GM23338 (cell line): ENCODE results near the gene PAQR8. TPM values are rescaled to one million over a fixed set of nuclear protein-coding genes. Genes with fewer than 3 reads are reported as not detected.

Experiments
- ATAC-seq: fragments of 200-7000 bp; cut with Tn5 transposase; 3 replicates; pipeline ENCODE4 v1.9.1; 2020
- DNase-seq: peaks from one replicate; pipeline ENCODE4 v3.0.0-alpha.2; 2015; ENCODE audit warnings: low spot score
- H2AFZ ChIP-seq: fragments of 200-600 bp; sonication (generic); 2 replicates; pipeline ENCODE4 v1.8.0; 2016; ENCODE audit warnings: antibody characterized with exemption, mild to moderate bottlenecking, moderate library complexity
- H3F3A ChIP-seq: fragments of 200-600 bp; sonication (generic); replicated peaks from 2 replicates; pipeline ENCODE4 v1.8.0; 2017; ENCODE audit warnings: antibody characterized with exemption, mixed run types, low read depth
- H3K27ac ChIP-seq: fragments of 200-600 bp; sonication (generic); 2 replicates; pipeline ENCODE4 v1.6.1; 2016; ENCODE audit warnings: low read depth
- H3K27me3 ChIP-seq: fragments of 200-600 bp; sonication (generic); 2 replicates; pipeline ENCODE4 v1.8.0; 2016; ENCODE audit warnings: mild to moderate bottlenecking, mixed run types, moderate library complexity; ENCODE audit not compliant: insufficient read depth
- H3K36me3 ChIP-seq: fragments of 200-600 bp; sonication (generic); 2 replicates; pipeline ENCODE4 v1.8.0; 2016; ENCODE audit warnings: mild to moderate bottlenecking; ENCODE audit not compliant: insufficient read depth
- H3K4me1 ChIP-seq: fragments of 200-600 bp; sonication (generic); 2 replicates; pipeline ENCODE4 v1.8.0; 2016; ENCODE audit warnings: mild to moderate bottlenecking, moderate library complexity; ENCODE audit not compliant: insufficient read depth
- H3K4me2 ChIP-seq: fragments of 200-600 bp; sonication (generic); 2 replicates; pipeline ENCODE4 v1.7.1; 2017; ENCODE audit warnings: mixed run types
- H3K4me3 ChIP-seq: fragments of 200-600 bp; sonication (generic); 2 replicates; pipeline ENCODE4 v1.6.1; 2016; ENCODE audit warnings: mixed run types
- H3K79me2 ChIP-seq: fragments of 200-600 bp; sonication (generic); replicated peaks from 2 replicates; pipeline ENCODE4 v1.8.0; 2017; ENCODE audit warnings: mild to moderate bottlenecking; ENCODE audit not compliant: insufficient read depth
- H3K9me2 ChIP-seq: fragments of 200-600 bp; sonication (generic); 2 replicates; pipeline ENCODE4 v1.8.0; 2017; ENCODE audit not compliant: insufficient read depth
- H4K20me1 ChIP-seq: fragments of 200-600 bp; sonication (generic); replicated peaks from 2 replicates; pipeline ENCODE4 v1.8.0; 2017; ENCODE audit warnings: mild to moderate bottlenecking; ENCODE audit not compliant: insufficient read depth
- H3K27ac Mint-ChIP-seq: 2 replicates; pipeline ENCODE4 v1.8.0; 2020; ENCODE audit warnings: inconsistent platforms, mild to moderate bottlenecking, moderate library complexity, mixed read lengths
- H3K27me3 Mint-ChIP-seq: 3 replicates; pipeline ENCODE4 v1.8.0; 2022; ENCODE audit warnings: low read depth, mild to moderate bottlenecking, moderate library complexity, mixed read lengths, inconsistent platforms; ENCODE audit not compliant: insufficient read depth, poor library complexity
- H3K36me3 Mint-ChIP-seq: 3 replicates; pipeline ENCODE4 v1.8.0; 2021; ENCODE audit warnings: low read depth, mild to moderate bottlenecking, inconsistent platforms, moderate library complexity, mixed read lengths
- H3K4me1 Mint-ChIP-seq: 3 replicates; pipeline ENCODE4 v1.8.0; 2020; ENCODE audit warnings: mild to moderate bottlenecking, inconsistent platforms, mixed read lengths
- H3K4me3 Mint-ChIP-seq: 3 replicates; pipeline ENCODE4 v1.8.0; 2021; ENCODE audit warnings: moderate library complexity, mild to moderate bottlenecking, inconsistent platforms, mixed read lengths
- H3K9me3 Mint-ChIP-seq: 3 replicates; pipeline ENCODE4 v1.8.0; 2020; ENCODE audit warnings: moderate library complexity, mild to moderate bottlenecking, inconsistent platforms, mixed read lengths
- CREB1 ChIP-seq: fragments of 250-450 bp; sonication (Bioruptor Pico); IDR thresholded peaks from 2 replicates; pipeline ENCODE4 v1.5.0; 2020; ENCODE audit warnings: low read depth, mild to moderate bottlenecking, moderate library complexity
- CTCF ChIP-seq, 2 experiments: fragments of 200-600 bp in 1 of 2; sonication (generic) in 1 of 2; conservative IDR thresholded peaks; 2 replicates each; pipeline versions ENCODE4 v1.5.1 to v1.6.1; 2016 to 2017; ENCODE audit warnings: antibody characterized with exemption in 2 of 2, low read depth in 2 of 2, mild to moderate bottlenecking in 2 of 2, moderate library complexity in 1 of 2
- ETS1 ChIP-seq: IDR thresholded peaks from 2 replicates; pipeline ENCODE4 v1.6.1; 2016; ENCODE audit warnings: antibody characterized with exemption
- EZH2 ChIP-seq: fragments of 200-600 bp; sonication (generic); IDR thresholded peaks from one replicate; pipeline ENCODE4 v1.8.0; 2017; ENCODE audit warnings: antibody characterized with exemption, mild to moderate bottlenecking, low read depth; ENCODE audit not compliant: unreplicated experiment
- EZH2phosphoT487 ChIP-seq: fragments of 200-600 bp; sonication (generic); IDR thresholded peaks from one replicate; pipeline ENCODE4 v1.8.1; 2018; ENCODE audit warnings: antibody characterized with exemption; ENCODE audit not compliant: unreplicated experiment
- JUNB ChIP-seq: IDR thresholded peaks from one replicate; pipeline ENCODE4 v1.6.1; 2016; ENCODE audit warnings: antibody characterized with exemption; ENCODE audit not compliant: unreplicated experiment
- NANOG ChIP-seq: IDR thresholded peaks from 2 replicates; pipeline ENCODE4 v1.6.1; 2016; ENCODE audit warnings: antibody characterized with exemption, borderline replicate concordance
- POLR2AphosphoS5 ChIP-seq: IDR thresholded peaks from 2 replicates; pipeline ENCODE4 v1.6.1; 2016; ENCODE audit warnings: antibody characterized with exemption, low read depth
- REST ChIP-seq: IDR thresholded peaks from one replicate; pipeline ENCODE4 v1.6.1; 2018; ENCODE audit warnings: antibody characterized with exemption; ENCODE audit not compliant: unreplicated experiment
- STAT1 ChIP-seq: IDR thresholded peaks from one replicate; pipeline ENCODE4 v1.6.1; 2016; ENCODE audit warnings: antibody characterized with exemption; ENCODE audit not compliant: unreplicated experiment
- ZNF114 ChIP-seq: fragments of 250-450 bp; sonication (Bioruptor Pico); IDR thresholded peaks from 2 replicates; pipeline ENCODE4 v1.5.0; 2020; ENCODE audit warnings: mild to moderate bottlenecking, moderate library complexity
- ZNF331 ChIP-seq: fragments of 250-450 bp; sonication (Bioruptor Pico); IDR thresholded peaks from 2 replicates; pipeline ENCODE4 v1.5.0; 2020; ENCODE audit warnings: low read depth, mild to moderate bottlenecking, moderate library complexity
- ZNF462 ChIP-seq: fragments of 250-450 bp; sonication (Bioruptor Pico); IDR thresholded peaks from 2 replicates; pipeline ENCODE4 v1.5.0; 2020; ENCODE audit warnings: mild to moderate bottlenecking, moderate library complexity
- polyA plus RNA-seq: library from polyadenylated mRNA; unstranded; fragments of >200 nt; fragmentation: Nextera tagmentation; extraction: Ambion mirVana; gene quantifications from 2 replicates; pipeline ENCODE4 v1.2.1, GENCODE V29; 2016
- total RNA-seq: library from RNA; depleted of rRNA; stranded (reverse); fragments of >200 nt; shearing (Covaris generic); gene quantifications from 2 replicates; pipeline ENCODE4 v1.2.3, GENCODE V29; 2014

PAQR8 gene
- total and polyA plus RNA-seq, 2 experiments from 2014 or later, result 3.6 to 11.2 TPM

GRCh38 chr6:52317841-52318581 is 43.9 kb upstream of the PAQR8 start:
- no peak for ATAC-seq
- H3K27ac Mint-ChIP-seq, result no peak overlapping the region
- Histone ChIP-seq H3K79me2 (no peaks in the 10 kb centered on the region), H3F3A (no peaks in the 10 kb centered on the region), H3K27me3 (no peaks in the 10 kb centered on the region), H2AFZ (no peak overlapping the region), H3K4me1 (no peaks in the 10 kb centered on the region), H4K20me1 (no peaks in the 10 kb centered on the region), H3K4me2 (no peak overlapping the region), H3K9me2 (no peaks in the 10 kb centered on the region), H3K36me3 (no peaks in the 10 kb centered on the region), H3K27ac (no peak overlapping the region), H3K4me3 (no peak overlapping the region)
- no peak for DNase-seq
- 0 out of 3 replicates have a peak, but pooled peaks cover 3% of the 10 kb centered on the region for H3K4me1 Mint-ChIP-seq
- H3K36me3 Mint-ChIP-seq, result no peaks in the 10 kb centered on the region
- TF ChIP-seq STAT1 (no peak), CREB1 (CRISPR knock-in tag) (no peak), EZH2 (no peak), ZNF331 (CRISPR knock-in tag) (no peak), POLR2AphosphoS5 (no peak), CTCF (conservative IDR thresholded peaks at IDR 0.05; ENCODE audit: low read depth in 2 of 2) (no peak), EZH2phosphoT487 (no peak), ETS1 (no peak), NANOG (no peak), ZNF462 (no peak), JUNB (no peak), ZNF114 (CRISPR knock-in tag) (no peak), REST (no peak)
- no peak overlapping the region for H3K4me3 Mint-ChIP-seq
- peaks cover 4% of the 10 kb centered on the region for H3K27me3 Mint-ChIP-seq
- no peaks in the 10 kb centered on the region for H3K9me3 Mint-ChIP-seq
